Sigmoid colon (tissue), 7 donors: Measurements from ENCODE around the gene GCNA. TPM values are rescaled to one million over a fixed set of nuclear protein-coding genes. Genes with fewer than 3 reads are reported as not detected.
A peak's percentile ranks its signal among the peaks of the same experiment; 100 is the strongest.

Source experiments
- DNase-seq: peaks from one replicate; pipeline ENCODE4 v3.0.0-alpha.2; 2019
- H3K27ac ChIP-seq, 4 donors: fragments of 200-600 bp; sonication (generic); one replicate each; pipeline ENCODE4 v1.5.1; 2016 to 2019; ENCODE audit warnings: mild to moderate bottlenecking in 1 of 4
- H3K27me3 ChIP-seq, 3 donors: fragments of 200-600 bp; sonication (generic); one replicate each; pipeline ENCODE4 v1.5.1; 2019; ENCODE audit warnings: mild to moderate bottlenecking in 1 of 3
- H3K36me3 ChIP-seq, 4 donors: fragments of 200-600 bp; sonication (generic); one replicate each; pipeline ENCODE4 v1.5.1; 2016 to 2019
- H3K4me1 ChIP-seq, 4 donors: fragments of 200-600 bp; sonication (generic); one replicate each; pipeline ENCODE4 v1.5.1; 2017 to 2019
- H3K4me3 ChIP-seq, 4 donors: fragments of 200-600 bp; sonication (generic); one replicate each; pipeline ENCODE4 v1.5.1; 2017 to 2019; ENCODE audit warnings: mild to moderate bottlenecking in 2 of 4, moderate library complexity in 1 of 4
- H3K9me3 ChIP-seq, 4 donors: fragments of 200-600 bp in 3 of 4; sonication (generic) in 3 of 4; one replicate each; pipeline versions ENCODE4 v1.5.1 to v1.6.1; 2013 to 2019
- CTCF ChIP-seq, 4 experiments: fragments of 450-650 bp in 3 of 4; fragments of 200-600 bp in 1 of 4; IDR thresholded peaks; one replicate each; pipeline ENCODE4 v1.5.1; 2016 to 2019; ENCODE audit warnings: antibody characterized with exemption in 4 of 4, mild to moderate bottlenecking in 3 of 4, moderate library complexity in 2 of 4
- EP300 ChIP-seq, 4 donors: sonication (generic); formaldehyde crosslinking; IDR thresholded peaks; one replicate each; pipeline ENCODE4 v1.6.1; 2017; ENCODE audit warnings: antibody characterized with exemption in 4 of 4
- POLR2A ChIP-seq, 2 donors: fragments of 450-650 bp; IDR thresholded peaks; one replicate each; pipeline ENCODE4 v1.6.1; 2016; ENCODE audit warnings: antibody characterized with exemption in 2 of 2, mild to moderate bottlenecking in 2 of 2, moderate library complexity in 2 of 2
- POLR2AphosphoS5 ChIP-seq, 4 donors: sonication (generic); formaldehyde crosslinking; IDR thresholded peaks; one replicate each; pipeline ENCODE4 v1.6.1; 2017; ENCODE audit warnings: antibody characterized with exemption in 4 of 4
- WGBS, 2 donors: extraction: QIAGEN DNeasy Blood & Tissue Kit; methylation state at CpG; one replicate each; pipeline ENCODE4 v1.1.7; 2013; 5-methylcytosine and 5-hydroxymethylcytosine counted together
- intact Hi-C: fragments of 100-400 bp; cut with DNase I; formaldehyde crosslinking; loops from one replicate; pipeline ENCODE4 v1.15.1; 2023
- polyA plus RNA-seq, 3 donors: library from polyadenylated mRNA; stranded (reverse); fragments of 200-250 nt; gene quantifications; one replicate each; pipeline ENCODE4 v1.2.3, GENCODE V29; 2013
- total RNA-seq, 4 donors: library from RNA; depleted of rRNA; stranded (reverse); fragments of >200 nt; gene quantifications; one replicate each; pipeline ENCODE4 v1.1.0, GENCODE V29; 2016
- donor health status: healthy with polysubstance abuse.
- donor health status: Bipolar disorder and iron deficiency.
- donor health status: healthy.

Gene GCNA
- total and polyA plus RNA-seq, 7 donors, result 0.60 to 5.0 (median 1.5) TPM

GRCh38 chrX:71612256-71612655, 34.0 kb downstream of the GCNA start:
- Histone ChIP-seq H3K9me3 (no peaks in the 10 kb centered on the region), H3K27me3 (no peaks in the 10 kb centered on the region), H3K36me3 (peaks cover 0 to 53% (median 5%) of the 10 kb centered on the region in 4 donors), H3K4me3 (no peak overlapping the region), H3K27ac (no peak overlapping the region), H3K4me1 (no peaks in the 10 kb centered on the region)
- peak; percentile 25 for DNase-seq
- 90 to 93% methylated on average over 8 of the region's 8 CpGs for WGBS, 2 donors
- TF ChIP-seq POLR2AphosphoS5 (IDR thresholded peaks at IDR 0.05), result no peak
- no peak for TF ChIP-seq CTCF (IDR thresholded peaks at IDR 0.05)
- no peak for TF ChIP-seq POLR2A (IDR thresholded peaks at IDR 0.05)
- TF ChIP-seq EP300 (IDR thresholded peaks at IDR 0.05), result no peak
- intact Hi-C loops, result no loop called here

GRCh38 chrX:71615056-71615455, 36.8 kb downstream of the GCNA start:
- no peak overlapping the region for H3K4me3 ChIP-seq
- no peaks in the 10 kb centered on the region for H3K27me3 ChIP-seq
- peak; percentile 11 for DNase-seq
- H3K27ac ChIP-seq, result no peak overlapping the region
- TF ChIP-seq EP300 (IDR thresholded peaks at IDR 0.05), result no peak
- no peak for TF ChIP-seq POLR2AphosphoS5 (IDR thresholded peaks at IDR 0.05)
- TF ChIP-seq POLR2A (IDR thresholded peaks at IDR 0.05), result no peak
- TF ChIP-seq CTCF (IDR thresholded peaks at IDR 0.05), result no peak
- no peaks in the 10 kb centered on the region for H3K9me3 ChIP-seq
- peaks cover 0 to 38% (median 3%) of the 10 kb centered on the region in 4 donors for H3K36me3 ChIP-seq
- WGBS, 2 donors, result 87 to 93% methylated on average over 4 of the region's 4 CpGs
- intact Hi-C loops, result no loop called here
- no peaks in the 10 kb centered on the region for H3K4me1 ChIP-seq

- H3K4me1 ChIP-seq, result no peaks in the 10 kb centered on the region
- DNase-seq, result peak; percentile 25
- H3K36me3 ChIP-seq, result peaks cover 0 to 32% (median 3%) of the 10 kb centered on the region in 4 donors
- intact Hi-C loops, result no loop called here
- no peaks in the 10 kb centered on the region for H3K27me3 ChIP-seq
- TF ChIP-seq POLR2AphosphoS5 (IDR thresholded peaks at IDR 0.05) (no peak), CTCF (IDR thresholded peaks at IDR 0.05) (no peak), EP300 (IDR thresholded peaks at IDR 0.05) (no peak), POLR2A (IDR thresholded peaks at IDR 0.05) (no peak)
- no peak overlapping the region for H3K27ac ChIP-seq
- no peak overlapping the region for H3K4me3 ChIP-seq
- H3K9me3 ChIP-seq, result no peaks in the 10 kb centered on the region
- 71 to 78% methylated on average over 10 of the region's 10 CpGs for WGBS, 2 donors
These were observed 37.7 kb downstream of the GCNA start for GRCh38 chrX:71615954-71616353.

GRCh38 chrX:71616672-71617529, 38.7 kb downstream of the GCNA start:
- H3K27ac ChIP-seq, result no peak overlapping the region
- no peaks in the 10 kb centered on the region for H3K27me3 ChIP-seq
- peaks cover 0 to 24% (median 0%) of the 10 kb centered on the region in 4 donors for H3K36me3 ChIP-seq
- TF ChIP-seq POLR2AphosphoS5 (IDR thresholded peaks at IDR 0.05) (no peak), EP300 (IDR thresholded peaks at IDR 0.05) (no peak), POLR2A (IDR thresholded peaks at IDR 0.05) (no peak), CTCF (IDR thresholded peaks at IDR 0.05) (no peak)
- WGBS, 2 donors, result 44 to 71% methylated on average over 43 of the region's 43 CpGs
- no peak for DNase-seq
- intact Hi-C loops, result no loop called here
- H3K4me1 ChIP-seq, result peaks cover 0 to 5% (median 4%) of the 10 kb centered on the region in 4 donors
- no peaks in the 10 kb centered on the region for H3K9me3 ChIP-seq
- H3K4me3 ChIP-seq, result no peak overlapping the region
